ENCODE results near the gene HLA-DQA1.

The HLA-DQA1 gene

DNA sequence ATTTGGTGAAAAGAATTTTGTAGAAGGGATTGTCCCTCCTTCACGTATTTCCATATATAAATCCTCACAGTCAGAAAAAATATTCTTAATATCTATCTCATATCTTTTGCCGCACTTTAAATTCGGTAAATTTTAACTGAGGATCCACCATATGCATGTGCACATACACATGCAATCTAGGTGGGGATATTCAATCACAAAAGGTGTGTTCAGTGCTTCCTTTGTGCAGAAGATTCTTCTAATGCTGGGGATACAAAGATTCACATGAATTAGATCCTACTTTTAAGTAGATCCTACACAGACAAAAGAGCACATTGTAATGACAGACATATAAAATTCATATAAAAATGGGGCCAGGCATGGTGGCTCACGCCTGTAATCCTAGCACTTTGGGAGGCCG is 34.0 kb upstream of the HLA-DQA1 start:
- no peak for DNase-seq
- Histone ChIP-seq H3K4me1 (no peaks in the 10 kb centered on the region), H3K27me3 (0 out of 2 replicates have a peak, but pooled peaks cover 5% of the 10 kb centered on the region), H3K36me3 (no peaks in the 10 kb centered on the region), H3K4me3 (ENCODE audit: low read depth, low read length) (no peak overlapping the region), H3K9me3 (no peaks in the 10 kb centered on the region)
- TF ChIP-seq CTCF (IDR thresholded peaks at IDR 0.05; ENCODE audit: low read depth, low read length): no peak

- H3K9me3 ChIP-seq: no peaks in the 10 kb centered on the region
- DNase-seq: no peak
- TF ChIP-seq CTCF (IDR thresholded peaks at IDR 0.05; ENCODE audit: low read depth, low read length): no peak
- H3K27me3 ChIP-seq: 0 out of 2 replicates have a peak, but pooled peaks cover 5% of the 10 kb centered on the region
- H3K4me3 ChIP-seq (ENCODE audit: low read depth, low read length): no peak overlapping the region
- no peaks in the 10 kb centered on the region for H3K4me1 ChIP-seq
- H3K36me3 ChIP-seq: no peaks in the 10 kb centered on the region
Measured at GRCh38 chr6:32603888-32604287, 33.3 kb upstream of the HLA-DQA1 start.

GRCh38 chr6:32604434-32604877 is 32.8 kb upstream of the HLA-DQA1 start:
- Histone ChIP-seq H3K4me1 (no peaks in the 10 kb centered on the region), H3K27me3 (0 out of 2 replicates have a peak, but pooled peaks cover 5% of the 10 kb centered on the region), H3K9me3 (no peaks in the 10 kb centered on the region), H3K36me3 (no peaks in the 10 kb centered on the region), H3K4me3 (ENCODE audit: low read depth, low read length) (no peak overlapping the region)
- TF ChIP-seq CTCF (IDR thresholded peaks at IDR 0.05; ENCODE audit: low read depth, low read length): no peak
- no peak for DNase-seq

DNA sequence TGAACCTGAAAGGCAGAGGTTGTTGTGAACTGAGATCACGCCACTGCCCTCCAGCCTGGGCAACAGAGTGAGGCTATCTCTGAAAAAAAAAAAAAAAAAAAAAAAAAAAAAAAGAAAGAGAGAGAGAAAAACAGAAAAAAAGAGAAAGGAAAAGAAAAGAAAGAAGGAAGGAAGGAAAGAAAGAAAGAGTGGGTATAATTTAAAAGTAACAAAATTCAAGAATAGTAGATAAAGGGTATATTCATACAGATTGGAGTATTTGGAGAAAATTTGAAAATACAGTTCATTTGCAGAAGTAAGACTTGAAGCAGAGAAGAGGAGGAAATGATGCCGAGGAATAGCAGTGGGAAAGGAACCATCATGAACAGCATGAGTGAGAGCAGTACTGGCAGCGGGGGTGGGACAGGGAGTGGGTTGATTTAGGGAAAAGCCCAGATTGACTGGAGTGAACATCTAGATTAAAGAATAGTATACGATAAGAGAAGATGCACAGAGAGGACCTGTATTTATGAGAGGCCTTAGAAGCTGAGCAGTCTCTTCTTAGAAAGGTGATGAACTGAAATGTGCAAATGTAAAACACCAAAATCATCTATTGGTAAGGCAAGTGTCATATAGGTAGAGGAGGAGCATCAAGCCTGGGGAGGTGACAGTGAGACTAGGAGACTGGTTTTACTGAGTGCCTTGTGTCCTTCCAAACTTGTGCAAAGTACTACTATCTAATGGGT is 29.8 kb upstream of the HLA-DQA1 start:
- no peaks in the 10 kb centered on the region for H3K4me1 ChIP-seq
- no peak for DNase-seq
- no peak for TF ChIP-seq CTCF (IDR thresholded peaks at IDR 0.05; ENCODE audit: low read depth, low read length)
- H3K36me3 ChIP-seq: no peaks in the 10 kb centered on the region
- H3K4me3 ChIP-seq (ENCODE audit: low read depth, low read length): no peak overlapping the region
- peaks cover 5% of the 10 kb centered on the region; the same call in 1 of the 2 replicates for H3K27me3 ChIP-seq
- no peaks in the 10 kb centered on the region for H3K9me3 ChIP-seq

GRCh38 chr6:32607988-32608298 is 29.3 kb upstream of the HLA-DQA1 start:
- H3K27me3 ChIP-seq: peaks cover 5% of the 10 kb centered on the region; the same call in 1 of the 2 replicates
- DNase-seq: no peak
- H3K4me1 ChIP-seq: no peaks in the 10 kb centered on the region
- H3K9me3 ChIP-seq: no peaks in the 10 kb centered on the region
- H3K4me3 ChIP-seq (ENCODE audit: low read depth, low read length): no peak overlapping the region
- H3K36me3 ChIP-seq: no peaks in the 10 kb centered on the region
- TF ChIP-seq CTCF (IDR thresholded peaks at IDR 0.05; ENCODE audit: low read depth, low read length): no peak

DNA sequence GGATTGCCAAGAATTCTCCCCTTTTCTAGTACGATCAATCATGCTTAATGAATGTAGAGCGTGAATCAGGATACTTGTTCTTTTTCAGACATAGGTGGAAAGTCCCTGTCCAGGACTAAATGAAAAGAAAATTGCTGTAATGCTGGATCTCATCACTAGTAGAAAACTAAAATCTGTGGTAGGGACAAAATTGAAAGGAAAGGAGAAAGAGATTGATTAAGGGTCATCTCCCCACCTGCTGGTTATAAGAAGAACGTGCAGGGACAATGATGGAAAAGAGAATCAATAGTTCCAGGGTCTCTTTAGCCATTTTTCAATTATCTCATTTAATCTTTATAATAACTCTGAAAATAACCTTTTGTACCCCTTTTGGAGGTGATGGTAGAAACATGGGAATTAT is 28.8 kb upstream of the HLA-DQA1 start:
- Histone ChIP-seq H3K27me3 (peaks cover 5% of the 10 kb centered on the region; the same call in 1 of the 2 replicates), H3K4me1 (no peaks in the 10 kb centered on the region), H3K9me3 (no peaks in the 10 kb centered on the region), H3K36me3 (no peaks in the 10 kb centered on the region), H3K4me3 (ENCODE audit: low read depth, low read length) (no peak overlapping the region)
- DNase-seq: no peak
- TF ChIP-seq CTCF (IDR thresholded peaks at IDR 0.05; ENCODE audit: low read depth, low read length): peak; percentile 41

Measured in BE2C (cell line).